MM.1S (cell line): ENCODE measurements around the gene GPR4.

Experiments used
- DNase-seq: peaks from one replicate; pipeline ENCODE4 v3.0.0-alpha.2; 2015
- H2AFZ ChIP-seq: fragments of 300-600 bp; sonication (generic); 2 replicates; pipeline ENCODE4 v1.6.0; 2016; ENCODE audit warnings: antibody characterized with exemption, low read length
- H3F3A ChIP-seq: fragments of 300-600 bp; sonication (generic); 2 replicates; pipeline ENCODE4 v1.6.1; 2016; ENCODE audit warnings: mild to moderate bottlenecking, antibody characterized with exemption, low read length, moderate library complexity, mixed read lengths; ENCODE audit not compliant: insufficient read depth
- H3K27ac ChIP-seq: fragments of 300-600 bp; sonication (generic); 2 replicates; pipeline ENCODE4 v1.5.1; 2016; ENCODE audit warnings: mild to moderate bottlenecking, low read length
- H3K27me3 ChIP-seq: fragments of 300-600 bp; sonication (generic); replicated peaks from 2 replicates; pipeline ENCODE4 v1.6.0; 2016; ENCODE audit warnings: low read length; ENCODE audit not compliant: insufficient read depth
- H3K36me3 ChIP-seq: fragments of 300-600 bp; sonication (generic); replicated peaks from 2 replicates; pipeline ENCODE4 v1.6.1; 2016; ENCODE audit warnings: mild to moderate bottlenecking, low read length, mixed read lengths; ENCODE audit not compliant: insufficient read depth
- H3K4me1 ChIP-seq: fragments of 300-600 bp; sonication (generic); 2 replicates; pipeline ENCODE4 v1.6.1; 2016; ENCODE audit warnings: low read length, mixed read lengths
- H3K4me2 ChIP-seq: fragments of 300-600 bp; sonication (generic); 2 replicates; pipeline ENCODE4 v1.6.0; 2016; ENCODE audit warnings: low read depth, low read length
- H3K4me3 ChIP-seq: fragments of 300-600 bp; sonication (generic); 2 replicates; pipeline ENCODE4 v1.5.1; 2016; ENCODE audit warnings: low read length, mixed read lengths
- H3K79me2 ChIP-seq: fragments of 300-600 bp; sonication (generic); 2 replicates; pipeline ENCODE4 v1.6.1; 2016; ENCODE audit warnings: mixed run types, low read length, mixed read lengths
- H3K9ac ChIP-seq: fragments of 300-600 bp; sonication (generic); 2 replicates; pipeline ENCODE4 v1.6.1; 2016; ENCODE audit warnings: low read length, mixed read lengths
- H3K9me2 ChIP-seq: fragments of 300-600 bp; sonication (generic); replicated peaks from 2 replicates; pipeline ENCODE4 v1.6.1; 2016; ENCODE audit warnings: mild to moderate bottlenecking, low read length, mixed read lengths; ENCODE audit not compliant: insufficient read depth
- H3K9me3 ChIP-seq: fragments of 300-600 bp; sonication (generic); replicated peaks from 2 replicates; pipeline ENCODE4 v1.6.1; 2016; ENCODE audit warnings: mild to moderate bottlenecking, low read length, mixed read lengths; ENCODE audit not compliant: insufficient read depth
- H4K20me1 ChIP-seq: fragments of 300-600 bp; sonication (generic); 2 replicates; pipeline ENCODE4 v1.6.1; 2016; ENCODE audit warnings: mild to moderate bottlenecking, low read length, moderate library complexity, mixed read lengths; ENCODE audit not compliant: insufficient read depth
- EZH2 ChIP-seq: fragments of 300-600 bp; sonication (generic); optimal IDR thresholded peaks from 2 replicates; pipeline ENCODE3; 2017; ENCODE audit warnings: low read depth, mild to moderate bottlenecking, antibody characterized with exemption, low read length, mixed read lengths
- EZH2phosphoT487 ChIP-seq: fragments of 300-600 bp; sonication (generic); IDR thresholded peaks from 2 replicates; pipeline ENCODE4 v1.6.1; 2018; ENCODE audit warnings: antibody characterized with exemption, low read length
- TF ChIP-seq, protein P1 (sequence below): fragments of 300-600 bp; sonication (generic); IDR thresholded peaks from 2 replicates; pipeline ENCODE4 v1.5.1; 2016; ENCODE audit warnings: antibody characterized with exemption, low read length, mixed read lengths

The GPR4 gene

GRCh38 chr19:45643024-45643926 lies 41.3 kb upstream of the GPR4 start:
- peaks cover 36% of the 10 kb centered on the region for H3F3A ChIP-seq
- no peak for TF ChIP-seq EZH2
- TF ChIP-seq, protein P1, sequence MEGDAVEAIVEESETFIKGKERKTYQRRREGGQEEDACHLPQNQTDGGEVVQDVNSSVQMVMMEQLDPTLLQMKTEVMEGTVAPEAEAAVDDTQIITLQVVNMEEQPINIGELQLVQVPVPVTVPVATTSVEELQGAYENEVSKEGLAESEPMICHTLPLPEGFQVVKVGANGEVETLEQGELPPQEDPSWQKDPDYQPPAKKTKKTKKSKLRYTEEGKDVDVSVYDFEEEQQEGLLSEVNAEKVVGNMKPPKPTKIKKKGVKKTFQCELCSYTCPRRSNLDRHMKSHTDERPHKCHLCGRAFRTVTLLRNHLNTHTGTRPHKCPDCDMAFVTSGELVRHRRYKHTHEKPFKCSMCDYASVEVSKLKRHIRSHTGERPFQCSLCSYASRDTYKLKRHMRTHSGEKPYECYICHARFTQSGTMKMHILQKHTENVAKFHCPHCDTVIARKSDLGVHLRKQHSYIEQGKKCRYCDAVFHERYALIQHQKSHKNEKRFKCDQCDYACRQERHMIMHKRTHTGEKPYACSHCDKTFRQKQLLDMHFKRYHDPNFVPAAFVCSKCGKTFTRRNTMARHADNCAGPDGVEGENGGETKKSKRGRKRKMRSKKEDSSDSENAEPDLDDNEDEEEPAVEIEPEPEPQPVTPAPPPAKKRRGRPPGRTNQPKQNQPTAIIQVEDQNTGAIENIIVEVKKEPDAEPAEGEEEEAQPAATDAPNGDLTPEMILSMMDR: peak; percentile 97
- no peaks in the 10 kb centered on the region for H3K9me2 ChIP-seq
- peak overlapping the region; percentile 66 for H2AFZ ChIP-seq
- peak overlapping the region; percentile 49; the same call in 1 of the 2 replicates for H3K27ac ChIP-seq
- no peaks in the 10 kb centered on the region for H3K79me2 ChIP-seq
- H3K4me2 ChIP-seq: peak overlapping the region; percentile 97
- H3K9me3 ChIP-seq: no peaks in the 10 kb centered on the region
- no peaks in the 10 kb centered on the region for H4K20me1 ChIP-seq
- H3K4me3 ChIP-seq: peak overlapping the region; percentile 41
- DNase-seq: peak; percentile 87
- peaks cover 7% of the 10 kb centered on the region; the same call in 1 of the 2 replicates for H3K4me1 ChIP-seq
- peaks cover 6% of the 10 kb centered on the region; the same call in 1 of the 2 replicates for H3K27me3 ChIP-seq
- H3K36me3 ChIP-seq: no peaks in the 10 kb centered on the region
- H3K9ac ChIP-seq: peak overlapping the region; percentile 30; the same call in 1 of the 2 replicates

DNA sequence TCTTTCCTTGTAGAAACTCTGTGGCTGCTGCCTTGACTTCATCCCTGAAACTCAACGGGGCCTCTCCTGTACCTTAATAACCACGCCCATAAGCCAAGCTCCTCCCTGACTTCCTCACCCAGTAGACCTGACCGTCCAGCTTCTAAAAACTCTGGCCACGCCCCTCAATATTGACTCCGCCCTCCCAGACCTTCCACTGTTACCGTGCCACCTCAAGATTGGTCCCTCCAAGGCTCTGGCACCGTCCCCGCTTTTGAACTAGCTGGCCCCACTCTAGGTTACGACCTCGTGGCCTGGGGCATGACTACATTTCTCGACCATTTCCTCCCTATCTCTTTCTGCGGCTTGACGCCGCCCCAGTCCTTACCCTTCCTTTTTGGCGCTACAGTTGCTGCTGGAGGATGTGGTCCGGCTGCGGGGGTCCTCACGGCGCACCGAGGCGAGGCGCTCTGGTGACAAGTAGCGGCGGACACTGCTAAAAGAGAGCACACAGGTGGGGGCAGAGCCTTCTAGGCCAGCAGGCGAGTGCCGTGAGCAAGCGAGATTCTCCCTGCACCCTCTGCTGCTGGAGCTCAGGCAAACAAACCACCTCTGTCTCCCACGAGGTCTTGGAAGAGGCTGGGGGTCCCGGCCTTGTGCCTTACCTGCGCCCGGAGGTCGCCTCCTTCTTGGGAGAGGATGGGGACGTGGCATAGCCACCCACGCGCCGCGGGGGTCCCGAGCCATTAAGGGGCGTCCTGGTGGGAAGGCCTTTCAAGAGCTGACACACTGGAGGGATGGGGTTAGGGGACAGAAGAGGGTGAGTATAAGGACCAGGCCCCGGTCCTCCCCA lies 39.5 kb upstream of the GPR4 start:
- Histone ChIP-seq H3K4me3 (peak overlapping the region; percentile 68), H3K36me3 (no peaks in the 10 kb centered on the region), H3K9me3 (no peaks in the 10 kb centered on the region), H4K20me1 (no peaks in the 10 kb centered on the region), H3K4me1 (peaks cover 6% of the 10 kb centered on the region; the same call in 1 of the 2 replicates), H3F3A (peaks cover 36% of the 10 kb centered on the region), H3K27ac (peak overlapping the region; percentile 85), H3K27me3 (peaks cover 6% of the 10 kb centered on the region; the same call in 1 of the 2 replicates), H3K79me2 (no peaks in the 10 kb centered on the region), H3K4me2 (peak overlapping the region; percentile 96), H3K9ac (peak overlapping the region; percentile 63), H2AFZ (peak overlapping the region; percentile 63), H3K9me2 (no peaks in the 10 kb centered on the region)
- DNase-seq: peak; percentile 97
- no peak for TF ChIP-seq EZH2
- TF ChIP-seq, protein P1: no peak
- TF ChIP-seq EZH2phosphoT487: no peak

- Histone ChIP-seq H3K36me3 (no peaks in the 10 kb centered on the region), H3K9ac (no peak overlapping the region)
- DNase-seq: no peak
These were observed 38.8 kb upstream of the GPR4 start for GRCh38 chr19:45640849-45641273.

More at GRCh38 chr19:45640849-45641273, 38.8 kb upstream of the GPR4 start:
- Histone ChIP-seq H3F3A (peaks cover 36% of the 10 kb centered on the region), H4K20me1 (no peaks in the 10 kb centered on the region), H3K9me2 (no peaks in the 10 kb centered on the region), H3K9me3 (no peaks in the 10 kb centered on the region), H3K4me1 (peaks cover 4% of the 10 kb centered on the region; the same call in 1 of the 2 replicates), H3K4me3 (peak overlapping the region; percentile 68), H3K27ac (peak overlapping the region; percentile 85; the same call in 1 of the 2 replicates), H2AFZ (peak overlapping the region; percentile 63; the same call in 1 of the 2 replicates), H3K4me2 (peak overlapping the region; percentile 96), H3K27me3 (peaks cover 6% of the 10 kb centered on the region; the same call in 1 of the 2 replicates), H3K79me2 (no peaks in the 10 kb centered on the region)
- no peak for TF ChIP-seq EZH2
- TF ChIP-seq EZH2phosphoT487: no peak
- TF ChIP-seq, protein P1: no peak
